ENCODE data around the gene EPB41L1.

Gene EPB41L1

GRCh38 chr20:36154700-36155628 lies at the start of gene EPB41L1:
Gene EPB41L1 (plus strand): TSS chr20:36154740. CDS start chr20:36173778, 19,038 bp downstream.
- DNase-seq (ENCODE audit: low read depth): no peak

DNA sequence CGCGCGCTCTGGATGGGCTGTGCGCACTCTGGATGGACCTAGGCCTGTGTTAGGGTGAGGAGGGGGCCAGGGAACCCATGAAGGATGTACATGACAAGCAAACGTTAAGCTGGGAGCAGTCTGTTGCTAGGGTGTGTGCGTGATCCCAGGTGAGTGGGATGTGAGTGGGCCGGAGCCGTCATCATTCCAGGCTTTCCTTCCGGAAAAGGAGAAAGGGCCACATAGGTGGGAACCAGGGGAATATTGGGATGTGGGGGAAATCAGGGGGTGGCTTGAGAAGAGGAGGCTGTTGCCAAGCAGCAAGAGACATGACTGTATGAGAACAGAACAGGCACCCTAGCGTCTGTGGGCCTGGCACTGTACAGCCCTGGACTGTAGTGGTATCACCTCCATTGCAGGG lies 49.7 kb upstream of the EPB41L1 start:
- no peak for DNase-seq (ENCODE audit: low read depth)

DNA sequence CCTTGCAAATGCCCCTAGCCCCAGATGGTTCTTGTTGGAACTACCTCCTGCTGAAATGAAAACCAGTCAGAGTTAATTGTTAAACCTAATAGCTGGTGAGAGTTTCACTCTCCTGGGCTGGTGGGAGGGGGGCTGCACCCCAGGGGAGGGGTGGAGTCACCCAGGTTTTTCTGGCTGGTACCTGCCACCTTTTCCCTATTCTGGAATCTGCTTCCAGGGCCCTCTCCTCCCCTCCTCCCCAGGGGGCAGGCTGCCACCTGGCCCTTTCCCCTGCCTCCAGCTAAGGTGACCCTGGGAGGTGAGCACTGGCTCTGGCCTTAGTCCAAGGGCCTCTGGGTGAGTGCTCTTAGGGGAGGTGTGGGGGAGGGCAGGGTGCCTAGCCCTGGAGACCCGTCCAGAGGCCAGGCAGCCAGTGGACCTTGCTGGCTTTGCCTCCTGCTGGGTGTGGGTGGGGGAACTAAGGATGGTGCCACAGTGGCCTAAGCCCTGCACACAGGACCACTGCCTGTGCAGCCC lies 48.8 kb upstream of the EPB41L1 start:
- no peak for DNase-seq (ENCODE audit: low read depth)

- no peak for DNase-seq (ENCODE audit: low read depth)
Observed at GRCh38 chr20:36106606-36107005, 47.9 kb upstream of the EPB41L1 start.

- DNase-seq (ENCODE audit: low read depth): no peak
Observed at GRCh38 chr20:36107881-36108280, 46.7 kb upstream of the EPB41L1 start.

DNA sequence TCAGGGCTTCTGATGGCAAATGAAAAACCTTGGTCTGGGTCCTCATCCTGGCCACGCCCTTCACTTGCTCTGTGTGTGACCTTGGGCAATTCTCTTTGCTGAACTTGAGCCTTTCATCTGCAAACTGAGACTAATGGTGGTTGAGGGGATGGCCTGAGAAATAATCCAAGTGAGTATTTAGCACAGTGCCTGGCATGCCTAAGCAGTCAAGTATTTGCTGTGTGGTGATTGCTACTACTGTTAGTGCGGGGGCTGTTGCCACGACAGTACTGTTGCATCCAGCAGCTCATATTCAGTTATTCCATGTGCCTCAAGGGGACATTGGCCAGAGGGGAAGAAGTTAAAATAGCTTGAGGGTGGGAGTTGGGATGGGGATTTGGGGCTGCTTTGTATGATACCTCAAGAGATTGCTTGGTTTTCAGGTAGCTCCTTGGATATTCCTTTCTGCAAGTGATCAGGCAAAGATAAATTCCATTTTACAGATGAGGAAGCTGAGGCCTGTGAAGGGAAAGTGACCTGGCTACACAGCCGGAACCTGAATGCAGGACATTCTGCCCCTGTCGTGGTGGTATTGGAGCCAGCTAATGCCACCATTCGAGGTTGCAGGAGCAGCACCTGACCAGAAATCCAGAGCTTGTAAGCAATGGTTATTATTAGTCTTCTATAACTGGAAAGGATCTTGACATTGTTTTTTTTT lies 45.1 kb upstream of the EPB41L1 start:
- DNase-seq (ENCODE audit: low read depth): no peak

DNA sequence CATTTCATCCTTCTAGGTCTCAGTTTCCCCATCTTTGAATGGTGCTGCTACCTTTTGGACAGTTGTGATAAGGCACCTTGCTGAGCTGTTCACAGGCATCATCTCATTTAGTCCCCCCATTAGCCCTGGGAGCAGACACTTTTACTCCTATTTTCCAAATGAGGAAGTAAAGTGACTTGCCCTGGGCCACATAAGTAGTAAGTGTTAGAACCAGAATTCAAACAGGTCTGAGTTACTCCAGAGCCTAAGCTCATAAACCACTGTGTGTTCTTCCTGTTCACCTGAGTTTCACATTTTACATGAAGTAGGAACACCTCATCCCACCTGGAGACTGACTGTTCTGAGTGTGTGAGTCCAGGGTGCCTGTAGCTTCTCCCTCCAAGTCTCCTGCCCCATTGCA lies 43.5 kb upstream of the EPB41L1 start:
- DNase-seq (ENCODE audit: low read depth): no peak

DNA sequence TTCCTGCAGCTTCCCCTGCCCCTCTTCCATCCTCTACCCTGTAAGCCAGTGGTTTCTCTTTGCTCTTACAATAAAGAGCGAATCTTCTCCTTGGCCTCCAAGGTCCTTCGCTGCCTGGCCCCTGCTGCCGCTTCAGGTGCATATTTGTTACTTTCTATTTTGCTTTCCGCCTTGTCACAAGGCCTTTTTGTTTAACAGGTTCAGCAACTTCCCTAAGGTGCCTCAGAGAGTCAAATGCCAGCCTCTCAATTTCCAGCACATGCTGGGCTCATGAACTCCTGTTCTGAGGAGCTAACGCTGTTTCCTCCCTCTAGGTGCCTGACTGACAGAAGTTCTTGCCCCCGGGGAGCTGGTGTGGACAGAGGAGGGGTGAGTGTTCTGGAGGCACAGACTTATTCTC lies 42.4 kb upstream of the EPB41L1 start:
- DNase-seq (ENCODE audit: low read depth): no peak

GRCh38 chr20:36113036-36113435 lies 41.5 kb upstream of the EPB41L1 start:
- DNase-seq (ENCODE audit: low read depth): no peak

GRCh38 chr20:36113566-36114250 lies 40.8 kb upstream of the EPB41L1 start:
- no peak for DNase-seq (ENCODE audit: low read depth)

- no peak for DNase-seq (ENCODE audit: low read depth)
Observed at GRCh38 chr20:36114707-36115106, 39.8 kb upstream of the EPB41L1 start.

GRCh38 chr20:36115925-36116324 lies 38.6 kb upstream of the EPB41L1 start:
- no peak for DNase-seq (ENCODE audit: low read depth)

DNA sequence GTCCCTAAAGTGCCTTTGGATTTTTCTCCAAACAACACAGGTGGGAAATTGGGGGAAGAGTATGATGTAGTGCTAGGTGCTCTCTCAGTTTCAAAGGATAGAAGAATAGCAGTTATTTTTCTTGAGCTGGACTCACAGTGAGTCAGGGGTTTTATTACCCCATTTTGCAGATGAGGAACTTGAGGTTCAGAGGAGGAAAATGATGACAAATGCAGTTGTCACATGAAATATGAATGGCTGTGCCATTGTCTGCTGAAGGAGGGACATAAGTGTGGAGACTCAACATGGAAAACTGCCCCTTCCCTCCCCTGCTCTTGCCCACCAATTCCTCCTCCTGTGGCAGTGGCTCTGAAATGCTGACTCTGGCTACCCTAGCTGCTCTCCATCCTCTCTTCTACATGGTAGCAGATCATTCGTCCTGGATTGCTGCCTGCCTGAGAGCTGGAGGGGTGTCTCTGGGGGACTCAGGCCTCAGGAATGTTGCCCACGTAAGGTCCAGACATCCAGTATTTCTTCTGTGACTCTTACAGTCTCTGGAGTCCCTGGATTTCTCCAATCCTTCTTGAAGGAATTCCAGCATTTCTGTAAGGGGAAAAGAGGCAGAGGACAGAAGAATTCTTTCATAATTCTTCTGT lies 37.6 kb upstream of the EPB41L1 start:
- DNase-seq (ENCODE audit: low read depth): no peak

DNA sequence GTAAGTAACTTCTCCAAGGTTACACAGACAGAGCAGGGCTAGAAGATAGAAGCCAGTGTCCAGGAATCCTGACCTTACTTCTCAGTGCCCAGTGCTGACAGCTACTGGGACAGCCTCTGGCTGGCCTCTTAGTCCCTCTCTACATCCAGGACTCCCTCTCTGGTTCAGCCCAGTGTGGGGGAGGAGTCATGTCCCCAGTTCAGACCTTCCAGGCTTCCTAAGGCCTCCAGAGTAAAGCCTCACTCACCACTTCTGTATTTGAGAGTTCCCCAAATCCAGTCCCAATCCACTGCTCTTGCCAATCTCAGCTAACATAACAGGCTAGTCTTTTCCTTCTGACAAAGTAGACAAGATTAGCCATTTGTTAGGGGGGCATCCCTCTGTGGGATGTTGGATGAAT lies 36.9 kb upstream of the EPB41L1 start:
- DNase-seq (ENCODE audit: low read depth): no peak

- no peak for DNase-seq (ENCODE audit: low read depth)
Observed at GRCh38 chr20:36118371-36118770, 36.2 kb upstream of the EPB41L1 start.

DNA sequence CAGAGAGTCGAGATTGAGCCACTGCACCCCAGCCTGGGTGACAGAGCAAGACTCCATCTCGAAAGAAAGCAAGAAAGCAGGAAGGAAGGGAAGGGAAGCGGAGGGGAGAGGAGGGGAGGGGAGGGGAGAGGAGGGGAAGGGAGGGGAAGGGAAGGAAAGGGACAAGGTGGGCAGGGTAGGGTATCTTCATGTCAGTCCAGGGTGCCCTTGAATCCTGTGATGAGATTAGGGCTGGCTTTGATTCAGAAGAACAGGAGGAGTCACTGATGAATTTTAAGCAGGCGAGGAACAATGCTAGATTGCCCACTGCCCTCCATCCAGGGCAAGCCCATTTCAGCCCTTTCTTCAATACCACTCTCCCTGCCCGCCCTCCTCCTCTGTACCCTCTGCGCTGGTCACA lies 35.0 kb upstream of the EPB41L1 start:
- no peak for DNase-seq (ENCODE audit: low read depth)

- no peak for DNase-seq (ENCODE audit: low read depth)
Observed at GRCh38 chr20:36120241-36120640, 34.3 kb upstream of the EPB41L1 start.

GRCh38 chr20:36120991-36121390 lies 33.5 kb upstream of the EPB41L1 start:
- DNase-seq (ENCODE audit: low read depth): no peak

DNA sequence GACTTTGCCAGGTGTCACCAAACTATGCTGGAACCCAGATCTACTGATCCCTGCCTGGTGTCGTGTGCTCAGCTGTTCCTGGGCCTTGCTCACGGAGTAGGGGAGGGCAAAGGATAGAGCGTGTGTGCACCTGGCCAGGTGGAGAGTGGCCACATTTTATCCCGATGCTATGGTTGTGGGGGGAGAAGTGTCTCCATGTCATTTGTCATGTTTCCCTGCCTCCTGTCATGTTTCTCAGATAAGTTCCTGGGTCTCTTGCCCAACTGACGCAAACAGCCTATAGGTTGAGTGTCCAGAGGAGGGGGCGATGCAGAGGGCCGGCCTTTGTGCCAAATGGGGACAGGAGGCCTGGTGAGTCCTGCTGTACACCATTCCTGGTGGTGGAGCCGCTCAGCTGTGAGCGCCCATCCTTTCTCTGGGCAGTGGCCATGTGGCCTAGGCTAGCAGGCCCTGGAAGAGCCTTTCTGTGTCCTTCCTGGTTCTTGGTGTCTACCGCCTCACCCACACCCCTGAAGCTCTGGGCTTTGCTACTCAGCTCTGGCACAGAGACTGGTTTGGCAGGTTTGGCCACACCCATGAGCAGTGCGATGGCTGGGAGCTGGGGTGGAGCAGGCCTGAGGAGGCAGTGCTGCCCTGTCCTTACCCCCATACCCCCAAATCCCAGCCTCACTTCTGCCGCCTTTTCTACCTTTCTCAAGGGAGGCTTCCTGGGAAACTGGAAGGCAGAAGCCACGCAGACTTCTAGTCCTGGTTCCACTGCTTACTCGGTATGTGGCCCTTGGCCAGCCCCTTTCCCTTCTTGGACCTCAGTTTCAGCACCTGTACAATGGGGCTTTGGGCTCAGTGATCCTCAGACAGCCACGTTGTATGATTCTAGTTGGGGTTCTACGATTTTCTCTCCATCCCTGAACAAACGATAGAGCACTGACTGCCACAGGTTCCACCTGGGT lies 32.3 kb upstream of the EPB41L1 start:
- no peak for DNase-seq (ENCODE audit: low read depth)

- DNase-seq (ENCODE audit: low read depth): no peak
Observed at GRCh38 chr20:36122931-36123288, 31.6 kb upstream of the EPB41L1 start.

DNA sequence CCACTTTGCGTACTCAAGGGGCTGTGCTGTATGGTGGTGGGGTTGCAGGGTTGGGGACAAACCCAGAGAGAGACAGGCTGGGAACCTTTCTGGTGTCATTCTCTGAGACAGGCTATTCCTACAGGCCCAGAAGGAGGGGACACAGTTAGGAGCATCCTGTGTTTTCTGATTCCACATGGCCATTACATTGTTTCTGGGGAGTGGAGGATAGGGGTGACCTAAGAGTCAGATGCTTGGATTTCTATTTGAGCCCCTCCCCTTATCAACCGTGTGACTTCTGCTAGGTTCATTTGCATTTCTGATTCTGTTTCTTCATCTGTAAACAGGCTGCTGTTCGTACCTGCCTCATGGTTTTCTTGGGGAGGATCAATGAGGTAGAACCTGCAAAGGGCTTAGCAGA lies 29.4 kb upstream of the EPB41L1 start:
- no peak for DNase-seq (ENCODE audit: low read depth)

Data from stimulated activated CD8-positive, alpha-beta memory T cell treated with anti-CD3 and anti-CD28 coated beads, Interleukin-15, amount 100 ng/mL, for 24 hours (primary cell).